ENCODE measurements around the gene AOPEP. TPM values are rescaled to one million over a fixed set of nuclear protein-coding genes. Genes with fewer than 3 reads are reported as not detected.

The AOPEP gene
- total RNA-seq, 4 donors from 2014 or later: 18.8 to 81.0 (median 32.1) TPM

DNA sequence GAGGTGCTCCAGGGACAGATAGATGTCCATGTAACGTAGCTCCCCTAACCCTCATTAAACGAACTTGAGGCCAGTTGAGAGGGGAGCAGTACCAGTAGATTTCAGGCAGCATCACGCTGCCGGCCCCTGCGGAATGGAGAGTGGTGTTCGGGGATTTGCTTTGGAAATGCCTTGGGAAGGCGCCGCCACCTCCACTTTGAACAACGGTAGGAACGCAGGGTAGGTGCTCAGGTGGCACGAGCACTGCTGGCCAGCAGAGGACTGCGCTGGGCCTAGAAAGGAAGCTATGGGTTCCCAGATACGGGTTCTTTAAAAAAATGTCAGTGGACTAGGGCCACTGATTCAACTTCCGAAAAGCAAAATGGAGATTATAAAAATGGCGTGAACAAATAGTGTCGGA, 319.3 kb downstream of the AOPEP start:
- TF ChIP-seq, protein P1, sequence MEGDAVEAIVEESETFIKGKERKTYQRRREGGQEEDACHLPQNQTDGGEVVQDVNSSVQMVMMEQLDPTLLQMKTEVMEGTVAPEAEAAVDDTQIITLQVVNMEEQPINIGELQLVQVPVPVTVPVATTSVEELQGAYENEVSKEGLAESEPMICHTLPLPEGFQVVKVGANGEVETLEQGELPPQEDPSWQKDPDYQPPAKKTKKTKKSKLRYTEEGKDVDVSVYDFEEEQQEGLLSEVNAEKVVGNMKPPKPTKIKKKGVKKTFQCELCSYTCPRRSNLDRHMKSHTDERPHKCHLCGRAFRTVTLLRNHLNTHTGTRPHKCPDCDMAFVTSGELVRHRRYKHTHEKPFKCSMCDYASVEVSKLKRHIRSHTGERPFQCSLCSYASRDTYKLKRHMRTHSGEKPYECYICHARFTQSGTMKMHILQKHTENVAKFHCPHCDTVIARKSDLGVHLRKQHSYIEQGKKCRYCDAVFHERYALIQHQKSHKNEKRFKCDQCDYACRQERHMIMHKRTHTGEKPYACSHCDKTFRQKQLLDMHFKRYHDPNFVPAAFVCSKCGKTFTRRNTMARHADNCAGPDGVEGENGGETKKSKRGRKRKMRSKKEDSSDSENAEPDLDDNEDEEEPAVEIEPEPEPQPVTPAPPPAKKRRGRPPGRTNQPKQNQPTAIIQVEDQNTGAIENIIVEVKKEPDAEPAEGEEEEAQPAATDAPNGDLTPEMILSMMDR (IDR thresholded peaks at IDR 0.05; ENCODE audit: low read depth): no peak

DNA sequence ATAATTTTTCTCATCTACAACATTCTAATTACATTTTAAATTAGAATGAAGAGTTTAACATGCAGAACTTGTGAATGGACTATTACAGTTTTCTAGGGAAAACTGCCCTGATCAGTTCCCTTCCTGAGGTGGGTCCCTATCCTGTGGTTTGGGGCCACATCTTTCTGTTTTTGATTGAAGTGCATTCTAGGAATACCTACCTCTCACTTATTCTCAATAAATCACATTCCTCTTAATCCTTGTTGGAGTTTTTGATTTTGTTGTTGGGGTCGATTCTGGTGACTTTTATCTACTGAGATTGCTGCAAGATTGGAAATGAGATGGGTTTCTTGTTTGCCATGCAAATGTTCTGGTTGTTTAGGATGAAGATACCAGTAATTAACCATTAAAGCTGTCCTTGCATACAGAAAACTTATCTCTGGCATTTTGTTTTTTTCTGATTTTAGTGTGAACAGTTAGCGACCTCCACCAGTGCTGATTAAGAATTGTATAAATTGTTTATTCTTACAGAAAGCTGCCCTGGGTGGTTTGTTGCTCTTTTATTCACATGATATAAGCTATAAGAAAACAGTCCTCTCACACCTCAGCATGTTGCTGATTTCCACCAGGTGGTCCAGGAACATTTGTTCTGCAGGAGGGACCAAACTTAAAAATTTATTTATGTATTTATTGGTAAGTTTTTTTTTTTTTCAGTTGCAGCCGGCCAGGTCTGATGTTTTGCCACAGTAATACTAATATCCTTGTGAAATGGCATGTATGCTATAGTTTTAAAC, 321.1 kb downstream of the AOPEP start:
- TF ChIP-seq, protein P1 (IDR thresholded peaks at IDR 0.05; ENCODE audit: low read depth): no peak

GRCh38 chr9:95048225-95049087, 322.0 kb downstream of the AOPEP start:
- TF ChIP-seq, protein P1 (IDR thresholded peaks at IDR 0.05; ENCODE audit: low read depth): no peak

DNA sequence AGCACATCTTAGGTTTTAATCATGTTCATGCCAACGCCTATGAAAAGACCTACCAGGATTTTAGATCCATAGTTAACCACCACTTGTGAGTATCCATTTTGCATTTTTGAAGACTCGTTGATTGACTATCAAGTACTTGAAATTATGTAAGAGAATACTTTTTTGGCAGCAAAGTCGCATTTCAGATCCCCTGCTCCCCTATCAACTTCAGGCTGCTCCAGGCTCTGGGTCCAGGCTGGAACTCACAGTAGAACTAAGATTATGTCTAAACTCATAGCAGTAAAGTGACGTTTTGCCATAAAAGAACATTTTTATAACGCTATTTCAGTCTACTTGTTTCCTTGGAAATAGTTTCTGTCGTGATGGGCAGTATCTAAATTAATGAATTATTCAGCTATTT, 323.3 kb downstream of the AOPEP start:
- TF ChIP-seq, protein P1 (IDR thresholded peaks at IDR 0.05; ENCODE audit: low read depth): no peak

GRCh38 chr9:95053611-95054570, 327.4 kb downstream of the AOPEP start:
- TF ChIP-seq, protein P1 (IDR thresholded peaks at IDR 0.05; ENCODE audit: low read depth): no peak

DNA sequence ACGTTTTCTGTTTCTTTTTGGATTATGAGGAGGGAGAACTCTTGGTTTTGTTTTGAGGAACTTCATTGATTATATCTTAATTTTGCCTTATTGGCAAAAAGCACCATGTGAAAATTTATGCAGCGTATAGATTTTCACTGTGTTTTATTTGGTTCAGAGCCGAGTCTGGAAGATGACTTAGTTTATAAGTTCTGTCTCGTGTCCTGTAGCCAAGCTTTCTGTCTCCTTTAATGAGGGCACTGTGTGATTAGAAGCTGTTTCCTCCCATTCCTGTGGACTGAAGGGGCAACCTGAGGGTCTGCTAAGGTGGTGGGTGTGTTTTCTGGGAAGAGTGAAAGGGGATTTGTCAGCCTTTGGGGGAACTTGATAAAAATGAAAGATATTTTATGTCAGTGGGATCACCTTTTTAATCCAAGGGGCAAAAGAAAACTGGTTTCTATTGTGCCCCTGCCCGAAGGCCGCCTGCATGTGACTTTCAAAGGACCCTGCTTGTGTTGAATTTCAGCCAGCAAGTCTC, 328.9 kb downstream of the AOPEP start:
- TF ChIP-seq, protein P1 (IDR thresholded peaks at IDR 0.05; ENCODE audit: low read depth): no peak
